ENCODE data around the gene TPBGL.
A peak's percentile ranks its signal among the peaks of the same experiment; 100 is the strongest.

TPBGL gene, protein sequence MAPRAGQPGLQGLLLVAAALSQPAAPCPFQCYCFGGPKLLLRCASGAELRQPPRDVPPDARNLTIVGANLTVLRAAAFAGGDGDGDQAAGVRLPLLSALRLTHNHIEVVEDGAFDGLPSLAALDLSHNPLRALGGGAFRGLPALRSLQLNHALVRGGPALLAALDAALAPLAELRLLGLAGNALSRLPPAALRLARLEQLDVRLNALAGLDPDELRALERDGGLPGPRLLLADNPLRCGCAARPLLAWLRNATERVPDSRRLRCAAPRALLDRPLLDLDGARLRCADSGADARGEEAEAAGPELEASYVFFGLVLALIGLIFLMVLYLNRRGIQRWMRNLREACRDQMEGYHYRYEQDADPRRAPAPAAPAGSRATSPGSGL

GRCh38 chr11:75240311-75241035 lies at the start of gene TPBGL:
Gene TPBGL (plus strand): TSS chr11:75240774. CDS start chr11:75241050, 276 bp downstream.
- DNase-seq (ENCODE audit: low spot score): no peak

DNA sequence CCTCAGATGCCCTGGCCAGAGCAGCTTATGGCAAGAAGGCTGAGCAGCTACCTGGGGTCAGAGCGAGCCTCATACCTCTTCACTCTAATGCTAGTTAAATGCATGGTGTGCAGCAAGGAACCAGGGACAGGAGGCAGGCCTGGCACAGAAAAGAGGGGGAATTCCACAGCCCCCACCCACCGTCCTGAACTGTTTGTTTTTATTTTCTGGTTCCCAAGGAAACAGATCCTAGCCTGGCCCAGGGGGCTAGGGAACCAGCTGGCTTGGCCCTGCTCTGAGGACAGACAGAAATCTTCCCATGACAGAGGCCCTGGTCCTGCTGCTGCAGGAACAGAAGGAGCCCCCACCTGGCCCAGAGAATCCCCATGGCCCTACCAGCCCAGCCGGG lies 49.2 kb upstream of the TPBGL start:
- DNase-seq (ENCODE audit: low spot score): no peak

DNA sequence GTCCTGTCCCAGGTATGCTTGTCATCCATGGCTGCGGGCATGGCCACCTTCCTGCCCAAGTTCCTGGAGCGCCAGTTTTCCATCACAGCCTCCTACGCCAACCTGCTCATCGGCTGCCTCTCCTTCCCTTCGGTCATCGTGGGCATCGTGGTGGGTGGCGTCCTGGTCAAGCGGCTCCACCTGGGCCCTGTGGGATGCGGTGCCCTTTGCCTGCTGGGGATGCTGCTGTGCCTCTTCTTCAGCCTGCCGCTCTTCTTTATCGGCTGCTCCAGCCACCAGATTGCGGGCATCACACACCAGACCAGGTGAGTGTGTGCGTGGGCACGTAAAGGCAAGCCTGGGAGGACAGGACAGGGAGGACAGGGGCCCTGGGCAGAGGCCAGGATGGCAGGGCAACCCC lies 47.3 kb upstream of the TPBGL start:
- no peak for DNase-seq (ENCODE audit: low spot score)

- no peak for DNase-seq (ENCODE audit: low spot score)
Observed at GRCh38 chr11:75193711-75194110, 46.9 kb upstream of the TPBGL start.

DNA sequence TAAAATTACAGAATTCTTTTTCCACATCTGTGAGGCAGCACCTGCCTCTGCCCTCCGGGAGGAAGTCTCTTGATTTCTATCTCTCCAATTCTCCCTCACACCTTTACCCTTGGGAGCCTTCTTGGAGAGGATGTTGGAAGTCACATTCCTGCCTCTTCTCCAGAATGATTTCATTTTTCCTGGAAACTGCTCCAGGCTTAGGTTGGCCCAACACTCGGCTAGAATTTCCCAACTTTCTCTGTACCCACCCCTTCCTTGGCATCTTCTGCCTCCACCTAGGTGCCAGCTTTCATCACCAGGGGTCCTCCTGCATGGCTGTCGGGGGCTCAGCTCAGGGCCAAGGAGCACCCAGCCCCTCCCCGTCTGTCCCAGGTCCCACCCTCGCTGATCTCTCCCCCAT lies 46.4 kb upstream of the TPBGL start:
- DNase-seq (ENCODE audit: low spot score): no peak

DNA sequence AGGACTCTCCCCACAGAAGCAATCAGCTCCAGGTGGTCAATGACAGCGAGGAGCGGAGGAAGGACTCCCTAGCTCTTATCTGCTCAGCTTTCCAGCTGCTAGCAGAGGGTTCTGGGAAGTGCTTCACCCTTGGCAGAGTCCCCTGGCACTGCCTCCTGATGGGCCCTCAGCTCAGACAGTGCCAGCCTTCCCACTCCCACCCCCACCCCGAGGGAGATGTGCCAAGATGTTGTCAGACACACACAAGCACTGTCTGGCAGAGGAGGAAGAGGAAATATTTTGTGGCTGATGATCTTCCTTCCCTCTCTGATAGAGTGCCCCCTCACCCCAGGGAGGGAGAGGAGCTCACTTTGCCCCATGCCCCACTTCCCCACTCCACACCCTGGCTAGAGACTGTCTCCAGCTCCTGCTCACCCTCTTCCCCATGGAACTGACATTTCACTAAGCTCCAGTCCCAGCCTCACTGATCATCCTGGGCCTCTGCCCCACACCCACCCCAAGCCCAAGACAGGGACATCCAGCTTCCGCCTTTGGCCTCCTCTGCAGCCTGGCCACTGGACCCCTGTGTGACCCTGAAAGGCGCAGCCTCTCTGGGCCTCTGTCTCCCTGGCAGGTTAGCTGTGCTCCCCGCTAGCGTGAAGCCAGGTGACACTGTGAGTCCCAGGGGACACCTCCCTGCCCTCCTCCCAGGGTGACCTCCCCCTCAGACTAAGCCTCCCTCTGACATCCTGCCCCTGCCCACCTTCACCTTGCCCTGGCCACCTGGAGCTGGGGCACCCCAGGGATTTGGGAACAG lies 45.2 kb upstream of the TPBGL start:
- no peak for DNase-seq (ENCODE audit: low spot score)

DNA sequence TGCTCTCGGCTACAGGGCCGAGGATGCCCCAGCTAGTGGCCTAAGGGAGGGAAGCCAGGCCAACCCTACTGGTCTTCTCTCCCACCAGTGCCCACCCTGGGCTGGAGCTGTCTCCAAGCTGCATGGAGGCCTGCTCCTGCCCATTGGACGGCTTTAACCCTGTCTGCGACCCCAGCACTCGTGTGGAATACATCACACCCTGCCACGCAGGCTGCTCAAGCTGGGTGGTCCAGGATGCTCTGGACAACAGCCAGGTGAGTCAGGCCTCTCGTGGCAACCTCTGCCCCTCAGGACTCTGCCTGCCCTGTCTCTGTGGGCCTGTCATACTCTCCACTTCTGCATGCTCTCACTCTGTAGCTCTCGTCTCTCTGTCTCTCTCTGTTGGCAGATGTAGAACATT lies 44.1 kb upstream of the TPBGL start:
- DNase-seq (ENCODE audit: low spot score): no peak

- DNase-seq (ENCODE audit: low spot score): no peak
Observed at GRCh38 chr11:75197512-75198277, 42.9 kb upstream of the TPBGL start.

- no peak for DNase-seq (ENCODE audit: low spot score)
Observed at GRCh38 chr11:75198278-75198973, 42.1 kb upstream of the TPBGL start.

GRCh38 chr11:75199412-75199955 lies 41.1 kb upstream of the TPBGL start:
- DNase-seq (ENCODE audit: low spot score): no peak

DNA sequence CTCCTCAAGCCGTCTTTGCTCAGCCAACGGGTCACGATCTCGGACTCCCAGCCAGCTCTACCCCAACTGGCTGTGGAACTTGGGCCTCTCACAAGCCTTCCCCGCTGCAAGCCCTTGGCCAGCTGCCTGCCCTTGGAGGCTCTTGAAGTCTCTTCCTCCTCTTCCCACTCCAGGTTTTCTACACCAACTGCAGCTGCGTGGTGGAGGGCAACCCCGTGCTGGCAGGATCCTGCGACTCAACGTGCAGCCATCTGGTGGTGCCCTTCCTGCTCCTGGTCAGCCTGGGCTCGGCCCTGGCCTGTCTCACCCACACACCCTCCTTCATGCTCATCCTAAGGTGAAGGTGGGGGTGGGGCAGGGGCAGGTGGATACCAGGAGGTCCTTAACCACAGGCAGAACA lies 40.5 kb upstream of the TPBGL start:
- no peak for DNase-seq (ENCODE audit: low spot score)

GRCh38 chr11:75200531-75200930 lies 40.0 kb upstream of the TPBGL start:
- no peak for DNase-seq (ENCODE audit: low spot score)

DNA sequence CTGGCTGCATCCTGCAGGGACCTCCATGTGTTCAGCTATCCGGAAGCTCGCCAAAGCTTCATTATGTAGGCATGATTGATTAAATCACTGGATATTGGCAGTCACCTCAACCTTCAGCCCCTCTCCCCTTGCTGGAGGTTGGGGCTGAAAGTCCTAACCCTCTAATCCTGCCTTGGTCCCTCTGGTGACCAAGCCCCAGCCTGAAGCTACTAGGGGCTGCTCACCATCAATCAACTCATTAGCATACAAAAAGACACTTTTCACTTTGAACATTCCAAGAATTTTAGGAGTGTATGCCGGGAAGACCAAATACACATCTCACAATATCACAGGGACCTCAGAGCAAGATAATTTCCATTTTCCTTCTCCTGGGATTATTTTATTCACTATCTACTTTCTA lies 38.8 kb upstream of the TPBGL start:
- no peak for DNase-seq (ENCODE audit: low spot score)

DNA sequence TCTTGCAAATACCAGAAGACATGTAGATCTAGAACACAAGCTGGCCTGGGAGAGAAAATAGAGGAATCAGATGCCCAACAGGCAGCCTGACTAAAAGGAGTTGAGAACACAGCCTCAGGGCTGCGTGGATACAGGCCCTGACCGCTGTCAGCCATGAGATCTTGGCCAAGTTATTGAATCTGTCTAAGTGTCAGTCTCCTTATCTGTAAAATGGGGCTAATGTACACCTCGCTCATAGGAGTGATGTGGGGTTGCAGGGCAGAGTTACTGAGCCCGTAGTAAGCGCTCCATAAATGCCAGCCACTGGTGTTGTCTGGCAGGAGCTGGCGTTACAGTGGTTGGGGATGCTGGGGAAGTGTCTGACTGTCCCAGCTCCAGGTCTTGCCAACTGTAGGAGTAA lies 38.4 kb upstream of the TPBGL start:
- DNase-seq (ENCODE audit: low spot score): no peak

DNA sequence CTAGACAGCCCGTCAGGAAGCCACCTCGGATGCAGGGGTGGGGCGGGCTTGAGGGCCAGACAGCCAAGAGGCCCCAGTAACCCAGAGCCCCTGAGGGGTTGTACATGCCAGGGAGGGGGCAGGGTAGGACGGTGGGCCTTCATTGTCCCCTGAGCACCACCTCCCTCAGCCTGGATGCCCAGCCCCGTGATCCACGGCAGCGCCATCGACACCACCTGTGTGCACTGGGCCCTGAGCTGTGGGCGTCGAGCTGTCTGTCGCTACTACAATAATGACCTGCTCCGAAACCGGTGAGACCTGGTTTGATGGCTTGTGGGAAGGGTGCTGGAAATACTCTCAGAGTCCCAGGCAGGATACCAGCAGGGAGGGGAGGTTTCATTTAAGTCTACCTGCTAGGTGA lies 37.4 kb upstream of the TPBGL start:
- DNase-seq (ENCODE audit: low spot score): no peak

GRCh38 chr11:75203641-75204011 lies 36.9 kb upstream of the TPBGL start:
- DNase-seq (ENCODE audit: low spot score): no peak

DNA sequence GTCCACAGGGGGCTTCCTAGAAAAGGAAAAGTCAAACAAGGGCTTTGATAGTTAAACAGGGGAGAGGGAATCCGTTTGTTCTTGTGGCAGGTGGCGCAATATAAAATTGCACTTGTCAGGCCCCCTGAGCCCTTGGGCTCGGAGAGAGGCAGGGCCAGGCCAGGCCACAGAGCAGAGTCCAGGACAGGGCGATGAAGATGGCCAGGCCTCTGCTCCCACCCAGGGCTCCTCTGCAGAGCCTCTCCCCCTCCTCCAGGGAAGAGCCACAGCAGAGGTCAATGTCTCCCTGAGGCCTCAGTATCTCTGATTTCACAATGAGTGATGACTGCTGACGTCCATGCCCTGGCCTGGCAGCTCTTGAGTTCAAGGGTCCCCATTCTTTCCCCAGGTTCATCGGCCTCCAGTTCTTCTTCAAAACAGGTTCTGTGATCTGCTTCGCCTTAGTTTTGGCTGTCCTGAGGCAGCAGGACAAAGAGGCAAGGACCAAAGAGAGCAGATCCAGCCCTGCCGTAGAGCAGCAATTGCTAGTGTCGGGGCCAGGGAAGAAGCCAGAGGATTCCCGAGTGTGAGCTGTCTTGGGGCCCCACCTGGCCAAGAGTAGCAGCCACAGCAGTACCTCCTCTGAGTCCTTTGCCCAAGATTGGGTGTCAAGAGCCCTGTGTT lies 36.4 kb upstream of the TPBGL start:
- no peak for DNase-seq (ENCODE audit: low spot score)

DNA sequence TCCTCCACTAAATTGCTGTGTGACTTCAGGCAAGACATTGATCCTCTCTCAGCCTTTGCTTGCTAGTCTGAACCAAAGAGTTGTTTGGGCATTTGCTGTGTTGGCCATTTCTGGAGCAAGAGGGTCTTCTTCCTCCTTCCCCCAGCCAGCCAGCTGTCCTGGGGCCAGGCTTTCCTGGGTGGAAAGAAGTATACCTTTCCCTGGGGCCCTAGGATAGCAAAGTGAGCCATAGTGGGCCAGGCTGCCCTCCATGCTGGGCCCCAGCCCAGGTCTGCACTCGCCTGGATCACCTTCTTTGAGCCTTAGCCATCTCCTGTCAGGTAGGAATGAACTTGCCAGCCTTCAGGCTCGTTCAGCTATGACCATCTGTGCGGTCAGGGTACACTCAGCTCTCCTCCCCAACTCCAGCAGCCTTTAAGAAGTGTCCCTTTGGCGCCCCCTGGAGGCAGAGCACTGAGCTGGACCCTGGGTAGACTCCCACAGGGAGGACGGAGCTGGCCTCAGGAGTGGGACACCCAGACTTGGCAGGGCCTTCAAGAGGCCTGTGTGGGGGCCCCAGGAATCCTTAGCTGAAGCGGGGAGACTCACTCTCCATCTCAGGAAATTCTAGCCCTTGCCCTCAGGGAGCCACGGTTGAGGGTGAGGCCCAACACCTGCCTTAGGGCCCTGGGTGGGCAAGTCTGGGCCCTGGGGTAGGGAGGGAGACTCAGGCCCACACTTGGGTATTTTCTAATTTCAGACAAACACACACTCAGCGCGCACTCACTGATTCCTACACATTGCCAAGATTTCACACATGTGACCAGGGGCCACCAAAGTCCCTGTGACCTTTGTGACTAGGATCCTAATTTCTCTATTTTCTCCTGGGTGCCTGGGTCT lies 35.6 kb upstream of the TPBGL start:
- peak; percentile 83 for DNase-seq (ENCODE audit: low spot score)

DNA sequence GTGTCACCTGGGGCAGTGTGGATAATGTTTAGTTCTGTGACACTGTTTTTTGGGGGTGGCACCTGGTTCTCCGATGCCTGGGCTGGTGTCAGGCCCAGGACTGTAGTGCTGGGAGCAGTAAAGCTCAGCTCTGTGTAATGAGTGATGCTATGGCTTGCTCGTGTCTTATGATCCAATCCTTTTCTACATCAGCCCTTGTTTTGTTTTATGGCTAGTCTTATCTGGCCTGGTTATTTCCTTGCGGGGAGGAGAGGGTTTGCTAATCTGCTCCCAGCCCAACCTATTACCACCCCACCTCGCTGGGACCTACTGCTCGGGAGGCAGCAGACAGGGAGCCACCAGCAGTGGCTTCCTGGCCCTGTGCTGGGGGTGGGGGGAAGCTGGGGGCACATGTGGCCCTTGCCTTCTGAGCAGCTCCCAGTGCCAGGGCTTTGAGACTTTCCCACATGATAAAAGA lies 35.0 kb upstream of the TPBGL start:
- DNase-seq (ENCODE audit: low spot score): no peak

DNA sequence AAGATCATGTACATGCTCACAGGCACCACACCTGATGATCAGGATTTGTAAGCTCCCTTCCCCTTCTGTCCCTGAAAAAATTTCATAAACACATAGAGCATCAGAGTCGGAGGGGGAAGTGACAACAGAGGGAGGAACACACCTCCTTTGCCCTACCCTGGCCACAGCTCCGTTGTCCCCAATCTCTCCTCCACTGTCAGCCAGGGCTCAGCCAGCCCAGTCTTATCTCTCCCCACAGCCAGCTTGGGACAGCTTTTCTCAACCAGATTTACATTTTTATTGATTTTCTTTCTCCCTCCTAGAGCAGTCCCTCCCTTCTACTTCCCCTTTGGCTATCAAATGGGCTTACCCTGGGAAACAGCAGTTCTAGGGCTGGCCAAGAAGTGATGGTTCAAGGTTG lies 32.1 kb upstream of the TPBGL start:
- DNase-seq (ENCODE audit: low spot score): no peak

Measured in SW480 (cell line).